C4-2B (cell line): ENCODE results near the gene PCLO.

Experiments used
- ZFX ChIP-seq: fragments of 450-650 bp; IDR thresholded peaks from 2 replicates; pipeline ENCODE4 v1.6.1; 2017
- TF ChIP-seq, protein P1 (sequence below): fragments of 450-650 bp; conservative IDR thresholded peaks from 2 replicates; pipeline ENCODE4 v1.5.1; 2017; ENCODE audit warnings: mild to moderate bottlenecking

DNA sequence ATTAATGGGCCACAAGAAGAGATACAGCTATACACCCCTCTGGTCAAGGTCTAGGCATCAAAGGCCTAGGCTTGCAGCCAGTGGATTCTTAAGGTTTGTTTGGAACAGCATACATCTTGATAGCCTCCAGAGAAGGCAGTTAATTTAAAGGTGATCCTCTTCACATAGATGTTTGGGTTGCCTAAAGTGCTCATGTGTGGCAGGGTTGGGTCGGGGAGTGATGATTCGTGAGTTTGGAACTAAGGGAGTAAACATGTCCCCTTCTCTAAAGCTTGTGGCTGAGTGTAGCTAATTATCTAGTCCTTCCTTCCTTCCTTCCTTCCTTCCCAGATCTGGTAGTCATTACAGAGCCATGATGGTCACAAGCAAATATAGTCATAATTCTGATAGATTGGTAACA, 12.4 kb downstream of the PCLO start:
- TF ChIP-seq, protein P1, sequence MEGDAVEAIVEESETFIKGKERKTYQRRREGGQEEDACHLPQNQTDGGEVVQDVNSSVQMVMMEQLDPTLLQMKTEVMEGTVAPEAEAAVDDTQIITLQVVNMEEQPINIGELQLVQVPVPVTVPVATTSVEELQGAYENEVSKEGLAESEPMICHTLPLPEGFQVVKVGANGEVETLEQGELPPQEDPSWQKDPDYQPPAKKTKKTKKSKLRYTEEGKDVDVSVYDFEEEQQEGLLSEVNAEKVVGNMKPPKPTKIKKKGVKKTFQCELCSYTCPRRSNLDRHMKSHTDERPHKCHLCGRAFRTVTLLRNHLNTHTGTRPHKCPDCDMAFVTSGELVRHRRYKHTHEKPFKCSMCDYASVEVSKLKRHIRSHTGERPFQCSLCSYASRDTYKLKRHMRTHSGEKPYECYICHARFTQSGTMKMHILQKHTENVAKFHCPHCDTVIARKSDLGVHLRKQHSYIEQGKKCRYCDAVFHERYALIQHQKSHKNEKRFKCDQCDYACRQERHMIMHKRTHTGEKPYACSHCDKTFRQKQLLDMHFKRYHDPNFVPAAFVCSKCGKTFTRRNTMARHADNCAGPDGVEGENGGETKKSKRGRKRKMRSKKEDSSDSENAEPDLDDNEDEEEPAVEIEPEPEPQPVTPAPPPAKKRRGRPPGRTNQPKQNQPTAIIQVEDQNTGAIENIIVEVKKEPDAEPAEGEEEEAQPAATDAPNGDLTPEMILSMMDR: no peak
- no peak for TF ChIP-seq ZFX
